ENCODE measurements around the gene HNRNPA2B1. TPM values are rescaled to one million over a fixed set of nuclear protein-coding genes. Genes with fewer than 3 reads are reported as not detected.

Gene HNRNPA2B1
- 1,204 to 1,479 TPM (median 1,292 TPM) in 5 replicates for total RNA-seq (2022; extraction: Qiagen RNA extraction; ENCODE audit: low read depth)

GRCh38 chr7:26200444-26201246 lies at the start of gene HNRNPA2B1:
TSS of gene HNRNPA2B1 (minus strand) at chr7:26200746. CDS start at chr7:26200577, 169 bp downstream.

GRCh38 chr7:26201247-26202018 lies 887 bp upstream of the HNRNPA2B1 start, which contains the start of gene CBX3:
TSS of gene CBX3 (plus strand) at chr7:26201745. CDS start at chr7:26202999, 1,254 bp downstream.

GRCh38 chr7:26151953-26152781 lies 48.4 kb downstream of the HNRNPA2B1 start, which contains the start of gene NFE2L3:
TSS of gene NFE2L3 (plus strand) at chr7:26152198. CDS start at chr7:26152499, 301 bp downstream.

Other genes starting within 250 kb of the HNRNPA2B1 start
- gene NFE2L3, start 48.5 kb downstream of the HNRNPA2B1 start, total RNA-seq (2022; extraction: Qiagen RNA extraction; ENCODE audit: low read depth): 6.6 to 12.5 TPM (median 8.4 TPM) in 5 replicates
- gene CBX3, start 999 bp upstream of the HNRNPA2B1 start, total RNA-seq (2022; extraction: Qiagen RNA extraction; ENCODE audit: low read depth): 177 to 367 TPM (median 226 TPM) in 5 replicates
- 2.2 to 4.6 TPM (median 4.2 TPM) in 5 replicates for gene SNX10, start 91.1 kb upstream of the HNRNPA2B1 start, total RNA-seq (2022; extraction: Qiagen RNA extraction; ENCODE audit: low read depth)